Mucosa of rectum (tissue), 2 donors: Measurements from ENCODE around the gene GLYR1.
"Not testable (repeated sequence)": the region's sequence is repeated elsewhere in the genome, so short reads cannot be mapped to it uniquely, and the experiment has no call there.

Experiments
- H3K27ac ChIP-seq, 2 donors: one replicate each; pipeline ENCODE4 v1.7.0; 2013; ENCODE audit warnings: inconsistent platforms in 2 of 2, low read depth in 2 of 2, low read length in 2 of 2
- H3K27me3 ChIP-seq, 2 donors: one replicate each; pipeline ENCODE4 v1.7.0; 2013; ENCODE audit warnings: low read length in 2 of 2; ENCODE audit not compliant: control insufficient read depth in 2 of 2, insufficient read depth in 2 of 2
- H3K36me3 ChIP-seq, 2 donors: one replicate each; pipeline ENCODE4 v1.7.0; 2013; ENCODE audit warnings: low read length in 2 of 2; ENCODE audit not compliant: control insufficient read depth in 2 of 2, insufficient read depth in 2 of 2
- H3K4me1 ChIP-seq, 2 donors: one replicate each; pipeline ENCODE4 v1.7.0; 2013; ENCODE audit warnings: low read length in 2 of 2, mild to moderate bottlenecking in 1 of 2; ENCODE audit not compliant: control insufficient read depth in 2 of 2, insufficient read depth in 2 of 2
- H3K4me3 ChIP-seq, 2 donors: one replicate each; pipeline ENCODE4 v1.7.0; 2013; ENCODE audit warnings: low read length in 2 of 2
- H3K9ac ChIP-seq, 2 donors: one replicate each; pipeline ENCODE4 v1.7.0; 2013; ENCODE audit warnings: low read length in 2 of 2, low read depth in 1 of 2, mild to moderate bottlenecking in 1 of 2
- H3K9me3 ChIP-seq, 2 donors: one replicate each; pipeline ENCODE4 v1.7.0; 2013; ENCODE audit warnings: low read length in 2 of 2; ENCODE audit not compliant: control insufficient read depth in 2 of 2
- donor health status: healthy.
- donor health status: Normal muscosa, but diverticular disease.

GLYR1 gene

GRCh38 chr16:4790261-4790660, 56.8 kb downstream of the GLYR1 start:
- Histone ChIP-seq H3K27ac (no peak overlapping the region), H3K4me1 (peaks cover 0 to 4% of the 10 kb centered on the region in 2 donors), H3K4me3 (no peak overlapping the region), H3K27me3 (peaks cover 0 to 2% of the 10 kb centered on the region in 2 donors), H3K9me3 (no peaks in the 10 kb centered on the region), H3K36me3 (no peaks in the 10 kb centered on the region), H3K9ac (no peak overlapping the region)

GRCh38 chr16:4788910-4789309, 58.2 kb downstream of the GLYR1 start:
- no peak overlapping the region for H3K4me3 ChIP-seq
- H3K27ac ChIP-seq = no peak overlapping the region
- H3K27me3 ChIP-seq = peaks cover 0 to 2% of the 10 kb centered on the region in 2 donors
- no peak overlapping the region for H3K9ac ChIP-seq
- H3K36me3 ChIP-seq = no peaks in the 10 kb centered on the region
- peaks cover 0 to 4% of the 10 kb centered on the region in 2 donors for H3K4me1 ChIP-seq
- no peaks in the 10 kb centered on the region for H3K9me3 ChIP-seq

DNA sequence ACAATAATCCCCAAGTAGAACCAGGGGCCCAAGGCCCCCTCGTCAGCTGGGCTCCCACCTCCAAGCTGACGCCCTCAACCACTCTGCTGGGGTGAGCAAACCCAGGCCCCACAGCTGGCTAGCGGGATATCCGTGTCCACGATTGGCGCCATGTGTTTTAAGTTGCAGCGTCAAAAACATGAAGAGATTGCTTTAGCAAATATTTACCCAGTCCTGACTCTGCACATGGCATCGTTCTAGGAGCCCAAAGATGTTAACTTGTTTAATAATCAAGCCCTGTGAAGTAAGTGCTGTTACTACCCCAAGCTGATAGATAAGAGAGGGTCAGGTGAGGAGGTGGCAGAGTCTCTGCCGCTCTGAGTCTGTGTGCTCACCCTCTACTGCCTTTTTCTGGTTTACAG, 58.6 kb downstream of the GLYR1 start:
- Histone ChIP-seq H3K36me3 (no peaks in the 10 kb centered on the region), H3K9me3 (no peaks in the 10 kb centered on the region), H3K9ac (no peak overlapping the region), H3K4me1 (peaks cover 0 to 4% of the 10 kb centered on the region in 2 donors), H3K4me3 (no peak overlapping the region), H3K27me3 (peaks cover 0 to 2% of the 10 kb centered on the region in 2 donors), H3K27ac (no peak overlapping the region)

GRCh38 chr16:4787627-4788482, 59.2 kb downstream of the GLYR1 start, which contains the start of gene SEPTIN12:
Gene SEPTIN12 (minus strand): TSS chr16:4788345. CDS start chr16:4787645, 700 bp downstream.
- no peak within 1 kb of the TSS for H3K9ac ChIP-seq
- no peak within 1 kb of the TSS for H3K4me3 ChIP-seq
- H3K36me3 ChIP-seq = no peaks in the 10 kb centered on the region
- no peak within 1 kb of the TSS for H3K27ac ChIP-seq
- peaks cover 0 to 4% of the 10 kb centered on the region in 2 donors for H3K4me1 ChIP-seq
- H3K9me3 ChIP-seq = no peaks in the 10 kb centered on the region
- peaks cover 0 to 2% of the 10 kb centered on the region in 2 donors for H3K27me3 ChIP-seq

- Histone ChIP-seq H3K4me1 (peaks cover 0 to 4% of the 10 kb centered on the region in 2 donors), H3K36me3 (no peaks in the 10 kb centered on the region), H3K27ac (no peak overlapping the region), H3K9ac (no peak overlapping the region), H3K4me3 (no peak overlapping the region), H3K9me3 (no peaks in the 10 kb centered on the region), H3K27me3 (peaks cover 0 to 2% of the 10 kb centered on the region in 2 donors)
These were observed 60.0 kb downstream of the GLYR1 start for GRCh38 chr16:4787068-4787467.

GRCh38 chr16:4785758-4786433, 61.2 kb downstream of the GLYR1 start:
- no peaks in the 10 kb centered on the region for H3K36me3 ChIP-seq
- H3K4me1 ChIP-seq = peaks cover 0 to 4% of the 10 kb centered on the region in 2 donors
- no peaks in the 10 kb centered on the region for H3K9me3 ChIP-seq
- no peak overlapping the region for H3K4me3 ChIP-seq
- peaks cover 0 to 2% of the 10 kb centered on the region in 2 donors for H3K27me3 ChIP-seq
- H3K9ac ChIP-seq = no peak overlapping the region
- H3K27ac ChIP-seq = no peak overlapping the region

DNA sequence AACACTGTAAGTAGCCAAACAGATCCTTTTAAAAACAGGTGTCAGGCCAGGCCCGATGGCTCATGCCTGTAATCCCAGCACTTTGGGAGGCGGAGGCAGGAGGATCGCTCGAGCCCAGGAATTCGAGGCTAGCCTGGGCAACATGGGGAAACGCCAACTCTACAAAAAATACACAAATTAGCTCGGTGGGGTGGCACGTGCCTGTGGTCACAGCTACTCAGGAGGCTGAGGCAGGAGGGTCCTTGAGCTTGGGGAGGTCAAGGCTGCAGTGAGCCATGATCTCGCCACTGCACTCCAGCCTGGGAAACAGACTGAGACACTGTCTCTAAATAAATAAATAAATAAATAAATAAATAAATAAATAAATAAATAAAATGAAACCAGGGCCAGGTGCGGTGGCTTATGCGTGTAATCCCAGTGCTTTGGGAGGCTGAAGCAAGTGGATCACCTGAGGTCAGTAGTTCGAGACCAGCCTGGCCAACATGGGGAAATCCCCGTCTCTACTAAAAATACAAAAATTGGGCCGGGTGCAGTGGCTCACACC, 62.6 kb downstream of the GLYR1 start:
- H3K27me3 ChIP-seq, H3K27ac ChIP-seq, H3K36me3 ChIP-seq: not testable (repeated sequence)

DNA sequence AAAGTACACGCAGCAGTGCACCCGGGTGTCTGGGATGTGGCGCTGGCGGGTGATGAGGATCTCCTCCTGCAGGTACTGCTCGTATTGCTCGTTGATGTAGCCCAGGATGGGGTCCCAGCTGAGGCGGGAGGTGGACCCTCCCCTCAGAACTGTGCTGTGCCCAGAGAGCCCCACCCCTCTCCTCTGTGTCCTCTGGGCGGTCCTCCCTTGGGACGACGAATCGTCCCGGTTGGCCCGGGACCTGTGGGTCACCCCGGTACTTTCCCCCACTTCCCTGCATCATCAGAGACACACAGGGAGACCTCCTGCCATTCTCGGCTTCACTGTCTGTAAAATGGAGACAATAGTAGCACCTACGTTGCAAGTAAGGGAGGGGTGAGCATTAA, 63.1 kb downstream of the GLYR1 start:
- Histone ChIP-seq H3K4me1 (peaks cover 0 to 2% of the 10 kb centered on the region in 2 donors), H3K9ac (no peak overlapping the region), H3K36me3 (no peaks in the 10 kb centered on the region), H3K9me3 (no peaks in the 10 kb centered on the region), H3K27me3 (peaks cover 0 to 2% of the 10 kb centered on the region in 2 donors), H3K27ac (no peak overlapping the region), H3K4me3 (no peak overlapping the region)

More for the DNA sequence above, 62.6 kb downstream of the GLYR1 start:
- not testable (repeated sequence) for H3K9ac ChIP-seq, H3K4me3 ChIP-seq, H3K4me1 ChIP-seq, H3K9me3 ChIP-seq

DNA sequence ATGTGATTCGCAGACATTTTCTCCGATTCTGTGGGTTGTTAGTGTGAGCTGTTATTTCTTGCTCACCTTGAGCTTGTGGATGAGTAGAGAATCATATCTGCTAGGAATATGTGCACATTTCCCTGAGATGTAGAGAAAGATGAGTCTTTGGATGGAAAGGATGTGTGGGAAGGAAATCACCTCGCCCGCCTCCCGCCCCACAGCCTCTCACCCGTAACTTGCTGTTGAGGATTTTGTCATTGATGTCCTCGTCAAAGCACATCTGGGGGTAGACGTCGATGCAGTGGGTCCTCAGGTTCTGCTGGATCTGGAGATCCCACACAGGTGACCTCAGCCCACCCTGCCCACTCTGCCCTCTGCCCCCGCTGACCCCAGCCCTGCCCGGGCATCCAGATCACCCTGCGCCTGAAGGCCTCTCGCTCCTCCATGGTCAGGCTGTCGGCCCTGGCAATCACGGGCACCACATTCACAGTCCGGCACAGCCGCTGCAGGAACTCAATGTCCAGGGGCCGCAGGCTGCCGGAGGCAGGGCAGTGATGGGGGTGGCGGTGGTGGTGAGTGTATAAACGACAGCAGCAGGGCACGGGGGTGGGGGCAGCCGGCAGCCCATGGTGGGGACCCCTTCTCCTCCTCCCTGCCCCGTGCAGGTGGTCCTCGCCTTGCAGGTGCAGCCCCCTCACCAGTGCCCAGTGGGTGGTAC, 63.7 kb downstream of the GLYR1 start:
- H3K27me3 ChIP-seq = peaks cover 0 to 2% of the 10 kb centered on the region in 2 donors
- no peaks in the 10 kb centered on the region for H3K9me3 ChIP-seq
- H3K27ac ChIP-seq = no peak overlapping the region
- H3K4me1 ChIP-seq = peaks cover 0 to 2% of the 10 kb centered on the region in 2 donors
- H3K36me3 ChIP-seq = no peaks in the 10 kb centered on the region
- H3K9ac ChIP-seq = no peak overlapping the region
- no peak overlapping the region for H3K4me3 ChIP-seq
